ENCODE measurements around the gene LEMD2. TPM values are rescaled to one million over a fixed set of nuclear protein-coding genes. Genes with fewer than 3 reads are reported as not detected.
A peak's percentile ranks its signal among the peaks of the same experiment; 100 is the strongest.

Gene LEMD2
- total RNA-seq, 1 experiment from 2014 or later, result 75.8 TPM

DNA sequence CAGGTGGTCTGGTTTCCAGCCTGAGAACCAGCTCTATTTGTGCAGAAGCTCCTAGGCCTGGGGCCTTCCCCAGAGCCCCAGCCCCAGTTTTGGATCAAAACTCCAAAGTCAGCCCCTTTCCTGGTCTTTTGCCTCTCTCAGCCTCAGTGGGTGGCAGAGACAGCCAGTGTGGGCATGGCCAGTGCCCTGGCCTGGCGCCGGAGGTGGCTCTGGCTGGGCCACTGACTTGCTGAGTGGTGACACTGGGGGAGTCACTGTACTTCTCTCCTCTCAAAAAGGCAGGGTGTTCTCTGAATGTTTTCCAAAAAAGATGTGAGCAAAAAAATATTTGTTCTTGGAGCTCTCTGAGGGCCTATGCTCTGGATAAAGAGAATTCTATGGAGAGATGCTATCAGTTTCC is 34.9 kb upstream of the LEMD2 start:
- BruUV-seq (replicated peaks), result no TSS peak
- H3K9me3 ChIP-seq (ENCODE audit: low read depth, low read length, poor library complexity, severe bottlenecking), result no peaks in the 10 kb centered on the region
- no peak for DNase-seq (ENCODE audit: low spot score)
- H3K27ac ChIP-seq (ENCODE audit: low read depth, low read length, poor library complexity, severe bottlenecking), result no peak overlapping the region
- H3K4me1 ChIP-seq (ENCODE audit: insufficient read depth, low read length, poor library complexity, severe bottlenecking), result peaks cover 2% of the 10 kb centered on the region
- intact Hi-C loops (cut with micrococcal nuclease; ENCODE audit: unreplicated experiment), result no loop called here
- TF ChIP-seq CTCF (conservative IDR thresholded peaks at IDR 0.05; ENCODE audit: low read depth, low read length), result no peak
- TF ChIP-seq EZH2 (IDR thresholded peaks at IDR 0.05; ENCODE audit: borderline replicate concordance, low read depth, low read length, poor library complexity, severe bottlenecking), result no peak
- no peak overlapping the region for H3K4me3 ChIP-seq (ENCODE audit: low read depth, low read length, poor library complexity, severe bottlenecking)
- POLR2A ChIA-PET (ENCODE audit: low non-redundant PET), result no interaction called here
- H3K36me3 ChIP-seq (ENCODE audit: insufficient read depth, low read length, poor library complexity, severe bottlenecking), result no peaks in the 10 kb centered on the region
- no peaks in the 10 kb centered on the region for H3K27me3 ChIP-seq (replicated peaks; ENCODE audit: insufficient read depth, low read depth, low read length, poor library complexity)
- CTCF ChIA-PET, result no interaction called here

DNA sequence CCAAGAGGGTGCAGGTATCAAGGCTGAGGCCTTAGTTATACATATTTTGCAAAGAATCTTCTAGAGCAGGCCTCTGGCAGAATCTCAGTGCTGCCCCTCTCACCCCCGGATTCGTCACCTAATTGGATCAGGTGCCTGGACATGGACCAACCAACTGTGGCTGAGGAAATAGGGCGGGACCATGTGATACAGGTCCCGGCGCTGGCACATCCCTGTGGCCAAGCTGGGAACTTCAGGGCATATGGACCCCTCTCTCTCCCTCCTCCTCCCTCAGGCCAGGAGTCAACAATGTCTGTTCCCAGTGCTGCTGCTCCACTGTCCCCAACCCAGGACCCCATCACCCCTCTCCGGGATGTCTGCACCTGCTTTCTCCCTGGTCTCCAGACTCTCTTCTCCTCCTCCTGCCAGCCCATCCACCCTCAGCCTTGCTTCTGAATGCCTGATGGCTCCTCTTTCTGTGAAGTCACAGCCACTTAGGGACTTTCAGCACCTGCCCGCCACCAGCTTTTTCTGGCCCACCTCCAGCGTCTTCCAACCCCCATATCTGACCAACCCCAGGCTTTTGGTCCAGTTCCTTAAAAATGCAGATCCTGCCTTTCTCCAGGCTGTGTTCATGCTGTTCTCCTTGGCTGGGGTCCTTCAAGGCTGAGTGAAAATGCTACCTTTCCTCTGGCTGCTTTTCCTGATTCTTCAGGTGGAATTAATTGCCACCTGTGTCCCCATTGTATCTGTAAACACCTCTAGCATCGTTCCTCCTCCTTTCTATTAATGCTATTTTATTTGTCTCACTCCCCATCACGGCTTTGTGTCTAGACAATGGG is 33.9 kb upstream of the LEMD2 start:
- peak; percentile 81 for DNase-seq (ENCODE audit: low spot score)
- CTCF ChIA-PET, result no interaction called here

DNA sequence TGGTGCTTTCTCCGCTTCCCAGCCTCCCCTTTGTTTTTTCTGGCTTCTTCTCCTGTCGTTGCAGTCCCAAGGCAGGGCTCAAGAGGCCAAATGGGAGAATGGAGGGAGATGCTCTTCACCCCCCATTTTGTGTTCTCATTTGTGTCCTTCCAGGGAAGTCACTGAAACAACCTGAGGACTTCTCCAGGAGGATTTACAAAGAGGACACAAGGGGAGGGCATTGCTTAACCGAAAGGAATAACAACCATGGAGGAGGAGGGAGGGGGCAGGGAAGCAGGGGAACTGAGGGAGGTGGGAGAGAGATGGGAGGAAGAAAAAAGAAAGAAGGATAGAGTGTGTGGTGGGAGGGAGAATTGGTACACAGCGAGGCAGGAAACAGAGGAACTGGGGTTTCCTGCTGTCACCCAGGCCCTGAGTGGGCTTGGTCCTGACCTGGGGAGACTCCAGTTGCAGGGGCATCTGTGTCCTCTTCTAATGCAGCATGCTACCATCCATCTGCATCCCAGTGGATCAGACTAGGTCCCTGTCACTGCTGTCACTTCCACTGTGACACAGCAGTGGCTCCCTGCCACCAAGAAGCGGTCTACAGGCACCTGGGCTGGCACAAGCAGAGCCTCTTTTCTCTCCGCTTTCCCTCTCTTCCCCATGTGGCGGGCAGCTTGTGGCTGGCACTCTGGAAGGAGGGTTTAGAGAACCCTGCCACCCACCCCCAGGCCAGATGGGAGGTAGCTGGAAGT is 32.0 kb upstream of the LEMD2 start:
- TF ChIP-seq CTCF (conservative IDR thresholded peaks at IDR 0.05; ENCODE audit: low read depth, low read length), result no peak
- intact Hi-C loops (cut with micrococcal nuclease; ENCODE audit: unreplicated experiment), result no loop called here
- H3K4me3 ChIP-seq (ENCODE audit: low read depth, low read length, poor library complexity, severe bottlenecking), result no peak overlapping the region
- no peaks in the 10 kb centered on the region for H3K9me3 ChIP-seq (ENCODE audit: low read depth, low read length, poor library complexity, severe bottlenecking)
- POLR2A ChIA-PET (ENCODE audit: low non-redundant PET), result no interaction called here
- CTCF ChIA-PET, result no interaction called here
- no peaks in the 10 kb centered on the region for H3K27me3 ChIP-seq (replicated peaks; ENCODE audit: insufficient read depth, low read depth, low read length, poor library complexity)
- no peak overlapping the region for H3K27ac ChIP-seq (ENCODE audit: low read depth, low read length, poor library complexity, severe bottlenecking)
- no peaks in the 10 kb centered on the region for H3K4me1 ChIP-seq (ENCODE audit: insufficient read depth, low read length, poor library complexity, severe bottlenecking)
- H3K36me3 ChIP-seq (ENCODE audit: insufficient read depth, low read length, poor library complexity, severe bottlenecking), result no peaks in the 10 kb centered on the region
- no peak for DNase-seq (ENCODE audit: low spot score)
- BruUV-seq (replicated peaks), result no TSS peak

More for the DNA sequence above, 33.9 kb upstream of the LEMD2 start:
- no peaks in the 10 kb centered on the region for H3K36me3 ChIP-seq (ENCODE audit: insufficient read depth, low read length, poor library complexity, severe bottlenecking)
- H3K9me3 ChIP-seq (ENCODE audit: low read depth, low read length, poor library complexity, severe bottlenecking), result no peaks in the 10 kb centered on the region
- no peak overlapping the region for H3K4me3 ChIP-seq (ENCODE audit: low read depth, low read length, poor library complexity, severe bottlenecking)
- intact Hi-C loops (cut with micrococcal nuclease; ENCODE audit: unreplicated experiment), result no loop called here
- no peaks in the 10 kb centered on the region for H3K27me3 ChIP-seq (replicated peaks; ENCODE audit: insufficient read depth, low read depth, low read length, poor library complexity)
- TF ChIP-seq CTCF (conservative IDR thresholded peaks at IDR 0.05; ENCODE audit: low read depth, low read length) (peak; percentile 52), EZH2 (IDR thresholded peaks at IDR 0.05; ENCODE audit: borderline replicate concordance, low read depth, low read length, poor library complexity, severe bottlenecking) (no peak)
- BruUV-seq (replicated peaks), result no TSS peak
- H3K27ac ChIP-seq (ENCODE audit: low read depth, low read length, poor library complexity, severe bottlenecking), result no peak overlapping the region
- POLR2A ChIA-PET (ENCODE audit: low non-redundant PET), result no interaction called here
- no peaks in the 10 kb centered on the region for H3K4me1 ChIP-seq (ENCODE audit: insufficient read depth, low read length, poor library complexity, severe bottlenecking)
